SK-N-SH treated with all-trans-retinoic acid at 6 μM for 48 hours (cell line): Measurements from ENCODE around the gene RTL10.

Source experiments
- PATZ1 ChIP-seq: fragments of 250-450 bp; sonication (Bioruptor Pico); IDR thresholded peaks from 2 replicates; pipeline ENCODE4 v1.8.0; 2020; ENCODE audit warnings: mild to moderate bottlenecking, moderate library complexity, borderline replicate concordance
- SNAI2 ChIP-seq: fragments of 250-450 bp; sonication (Bioruptor Pico); IDR thresholded peaks from 2 replicates; pipeline ENCODE4 v1.5.0; 2020; ENCODE audit warnings: mild to moderate bottlenecking, moderate library complexity
- ZNF8 ChIP-seq: fragments of 450-650 bp; formaldehyde crosslinking; IDR thresholded peaks from 2 replicates; pipeline ENCODE4 v1.5.0; 2020; ENCODE audit warnings: mild to moderate bottlenecking, moderate library complexity

- no peak for TF ChIP-seq PATZ1 (CRISPR knock-in tag)
- TF ChIP-seq ZNF8, result no peak
- no peak for TF ChIP-seq SNAI2 (CRISPR knock-in tag)
Observed at GRCh38 chr22:19811211-19811621, 43.5 kb downstream of the RTL10 start.
